BLaER1 (cell line): Measurements from ENCODE around the gene SLC22A3.

ENCODE experiments used
- H3K27ac ChIP-seq: shearing (Covaris generic); formaldehyde crosslinking; 2 replicates; pipeline ENCODE4 v1.8.1; 2022
- H3K27me3 ChIP-seq: shearing (Covaris generic); formaldehyde crosslinking; 2 replicates; pipeline ENCODE4 v1.8.1; 2022
- H3K36me3 ChIP-seq: shearing (Covaris generic); formaldehyde crosslinking; 2 replicates; pipeline ENCODE4 v1.8.1; 2022
- H3K4me1 ChIP-seq: shearing (Covaris generic); formaldehyde crosslinking; 2 replicates; pipeline ENCODE4 v1.8.1; 2022
- H3K4me2 ChIP-seq: shearing (Covaris generic); formaldehyde crosslinking; 2 replicates; pipeline ENCODE4 v1.8.1; 2022
- H3K4me3 ChIP-seq: shearing (Covaris generic); formaldehyde crosslinking; 2 replicates; pipeline ENCODE4 v1.8.1; 2022
- H3K9ac ChIP-seq: shearing (Covaris generic); formaldehyde crosslinking; 2 replicates; pipeline ENCODE4 v1.8.1; 2022
- H3K9me3 ChIP-seq: shearing (Covaris generic); formaldehyde crosslinking; 2 replicates; pipeline ENCODE4 v1.8.1; 2022
- H4K20me1 ChIP-seq: shearing (Covaris generic); formaldehyde crosslinking; 2 replicates; pipeline ENCODE4 v1.8.1; 2022
- Cebpa-rat ChIP-seq: shearing (Covaris generic); IDR thresholded peaks from 2 replicates; pipeline ENCODE4 v1.8.1; 2022

SLC22A3 gene

DNA sequence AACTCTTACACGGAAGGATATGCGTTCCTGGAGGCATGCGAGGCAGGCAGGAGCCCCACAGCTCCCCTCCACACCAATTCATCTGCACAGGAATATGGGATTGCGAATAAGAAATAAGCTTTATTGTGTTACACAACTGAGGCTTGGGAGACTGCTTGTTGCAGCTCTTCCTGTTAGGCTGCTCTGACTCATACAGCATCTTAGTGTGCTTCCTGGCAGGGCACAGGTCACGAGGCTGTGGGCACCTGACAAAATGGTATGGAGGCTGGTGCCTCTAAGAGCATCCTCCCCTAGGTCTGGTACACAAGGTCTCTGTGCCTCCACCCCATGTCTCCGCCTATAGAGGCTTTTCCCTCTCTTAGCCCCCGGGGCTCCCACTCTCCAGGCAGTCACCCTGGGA lies 6.8 kb downstream of the SLC22A3 start:
- no peak overlapping the region for H3K27ac ChIP-seq
- no peak overlapping the region for H3K4me3 ChIP-seq
- no peaks in the 10 kb centered on the region for H3K4me1 ChIP-seq
- H3K9me3 ChIP-seq: no peaks in the 10 kb centered on the region
- H3K36me3 ChIP-seq: no peaks in the 10 kb centered on the region
- H3K4me2 ChIP-seq: no peak overlapping the region
- H4K20me1 ChIP-seq: no peaks in the 10 kb centered on the region
- TF ChIP-seq Cebpa-rat: no peak
- no peak overlapping the region for H3K9ac ChIP-seq
- H3K27me3 ChIP-seq: no peaks in the 10 kb centered on the region

DNA sequence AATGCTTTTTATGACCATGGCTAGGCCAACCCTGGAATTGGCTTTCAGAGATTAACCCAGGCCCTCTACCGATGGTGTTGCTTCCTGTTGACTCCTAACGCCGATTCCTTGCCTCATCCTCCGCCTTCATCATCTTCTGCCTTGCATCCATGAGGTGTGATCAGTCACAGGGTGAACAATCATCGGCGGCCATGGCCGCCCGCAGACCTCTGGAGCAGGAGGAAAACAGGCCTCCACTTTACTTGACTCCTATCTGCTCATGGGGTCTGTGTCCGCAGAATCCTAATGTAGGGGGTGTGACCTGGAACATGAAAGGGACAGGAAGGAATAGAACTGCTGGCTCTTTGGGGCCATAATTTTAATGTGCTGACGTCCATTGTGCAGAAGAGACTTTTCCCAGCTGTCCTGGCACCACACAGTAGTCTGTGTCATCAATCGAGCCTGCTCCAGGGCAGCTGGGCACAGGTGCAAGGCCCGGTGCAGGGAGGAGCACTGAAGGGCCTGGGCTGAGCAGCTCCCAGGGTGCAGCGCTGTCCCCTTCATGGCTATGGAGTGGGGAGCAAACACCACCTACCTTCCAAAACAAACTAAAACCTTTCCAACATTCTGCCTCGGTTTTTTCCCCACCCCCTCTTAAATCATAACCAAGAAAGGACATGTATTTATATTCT lies 8.0 kb downstream of the SLC22A3 start:
- no peaks in the 10 kb centered on the region for H3K9me3 ChIP-seq
- H3K36me3 ChIP-seq: no peaks in the 10 kb centered on the region
- no peak overlapping the region for H3K4me2 ChIP-seq
- TF ChIP-seq Cebpa-rat: no peak
- H3K9ac ChIP-seq: no peak overlapping the region
- H3K27ac ChIP-seq: no peak overlapping the region
- H3K27me3 ChIP-seq: no peaks in the 10 kb centered on the region
- no peak overlapping the region for H3K4me3 ChIP-seq
- H3K4me1 ChIP-seq: no peaks in the 10 kb centered on the region
- no peaks in the 10 kb centered on the region for H4K20me1 ChIP-seq

DNA sequence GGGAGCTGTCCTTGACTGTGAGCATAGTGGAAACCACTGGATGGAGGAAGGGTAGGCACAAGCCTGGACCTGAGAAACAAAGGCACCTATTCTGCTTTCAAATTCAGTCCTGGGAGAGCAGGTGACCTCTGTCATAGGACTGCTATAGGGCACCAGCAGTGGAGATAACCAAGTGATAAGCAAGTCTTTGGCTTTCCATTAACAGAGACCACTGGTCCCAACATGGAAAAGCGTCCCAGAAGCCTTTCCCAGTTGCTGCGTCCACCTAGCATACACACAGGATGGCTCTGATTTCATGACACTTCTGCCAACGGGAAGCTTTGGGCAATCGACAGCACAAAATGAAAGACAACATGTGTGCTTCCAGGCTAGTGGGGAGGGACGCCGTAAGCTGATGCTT lies 8.9 kb downstream of the SLC22A3 start:
- H3K4me1 ChIP-seq: no peaks in the 10 kb centered on the region
- no peak overlapping the region for H3K27ac ChIP-seq
- no peaks in the 10 kb centered on the region for H3K36me3 ChIP-seq
- H4K20me1 ChIP-seq: no peaks in the 10 kb centered on the region
- H3K4me2 ChIP-seq: no peak overlapping the region
- H3K4me3 ChIP-seq: no peak overlapping the region
- TF ChIP-seq Cebpa-rat: no peak
- H3K27me3 ChIP-seq: no peaks in the 10 kb centered on the region
- H3K9me3 ChIP-seq: no peaks in the 10 kb centered on the region
- H3K9ac ChIP-seq: no peak overlapping the region

DNA sequence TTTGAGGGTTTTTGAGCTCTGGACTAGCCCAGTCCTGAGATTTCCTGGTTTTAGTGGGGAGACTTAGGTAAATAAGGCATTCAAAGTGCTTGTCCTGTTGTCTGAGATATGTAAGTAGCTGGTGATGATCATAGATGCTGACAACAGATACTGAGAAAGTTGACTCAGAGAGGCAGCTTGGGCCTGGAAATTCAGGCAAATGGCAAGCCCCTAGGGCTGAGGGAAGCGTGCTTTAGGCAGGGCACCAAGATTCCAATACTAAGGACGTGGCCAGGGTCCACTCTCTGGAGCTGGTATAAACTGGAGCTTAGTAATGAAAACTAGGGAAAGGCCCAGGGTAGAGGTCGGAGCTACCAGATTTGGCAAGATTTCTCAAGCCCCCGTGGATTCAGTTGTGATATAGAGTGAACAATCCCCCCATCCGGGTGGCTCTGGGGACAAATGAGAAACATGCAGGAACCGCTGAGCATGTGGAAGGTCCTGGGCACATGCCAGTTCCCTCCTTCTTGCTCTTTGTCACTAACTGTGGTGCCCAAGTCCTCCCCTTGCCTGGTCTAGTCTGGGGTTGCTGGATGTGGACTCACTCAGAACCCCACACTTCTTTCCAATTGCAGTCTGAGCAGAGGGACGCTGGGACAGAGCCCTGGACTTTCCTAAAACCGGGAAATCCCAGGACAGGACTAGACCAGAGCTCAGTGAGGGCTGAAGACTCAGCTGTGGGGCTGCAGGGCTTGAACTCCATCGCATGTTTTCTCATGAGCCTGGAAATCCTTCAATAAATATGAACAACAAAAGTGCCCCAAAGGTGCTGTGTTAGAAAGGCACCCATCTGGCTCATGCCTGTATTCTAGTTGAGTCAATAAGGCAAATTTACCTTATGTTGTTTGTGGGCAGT lies 10.3 kb downstream of the SLC22A3 start:
- Histone ChIP-seq H3K9ac (no peak overlapping the region), H3K9me3 (no peaks in the 10 kb centered on the region), H3K27ac (no peak overlapping the region), H3K4me2 (no peak overlapping the region), H3K27me3 (no peaks in the 10 kb centered on the region), H3K4me3 (no peak overlapping the region), H4K20me1 (no peaks in the 10 kb centered on the region), H3K4me1 (no peaks in the 10 kb centered on the region), H3K36me3 (no peaks in the 10 kb centered on the region)
- no peak for TF ChIP-seq Cebpa-rat

DNA sequence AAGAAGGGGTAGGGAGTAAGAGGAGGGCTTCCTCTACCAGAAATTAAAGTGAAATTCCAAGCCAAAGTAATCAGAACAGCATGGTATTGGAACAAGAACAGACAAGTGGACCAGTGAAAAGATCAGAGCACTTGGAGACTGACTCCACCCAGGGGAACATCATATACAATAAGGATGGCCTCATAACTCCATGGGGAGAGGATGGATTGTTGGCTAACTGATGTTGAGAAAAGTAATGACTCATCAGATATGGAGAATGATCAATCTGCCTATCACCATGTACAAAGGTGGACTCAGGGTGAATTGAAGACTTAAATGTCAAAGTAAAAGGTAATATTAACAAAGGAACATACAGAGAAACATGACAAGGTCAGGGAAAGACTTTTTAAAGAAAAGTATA lies 12.8 kb downstream of the SLC22A3 start:
- H3K4me1 ChIP-seq: no peaks in the 10 kb centered on the region
- H3K27ac ChIP-seq: no peak overlapping the region
- H3K4me3 ChIP-seq: no peak overlapping the region
- no peaks in the 10 kb centered on the region for H3K27me3 ChIP-seq
- no peak for TF ChIP-seq Cebpa-rat
- no peaks in the 10 kb centered on the region for H4K20me1 ChIP-seq
- H3K4me2 ChIP-seq: no peak overlapping the region
- no peaks in the 10 kb centered on the region for H3K9me3 ChIP-seq
- no peak overlapping the region for H3K9ac ChIP-seq
- no peaks in the 10 kb centered on the region for H3K36me3 ChIP-seq

DNA sequence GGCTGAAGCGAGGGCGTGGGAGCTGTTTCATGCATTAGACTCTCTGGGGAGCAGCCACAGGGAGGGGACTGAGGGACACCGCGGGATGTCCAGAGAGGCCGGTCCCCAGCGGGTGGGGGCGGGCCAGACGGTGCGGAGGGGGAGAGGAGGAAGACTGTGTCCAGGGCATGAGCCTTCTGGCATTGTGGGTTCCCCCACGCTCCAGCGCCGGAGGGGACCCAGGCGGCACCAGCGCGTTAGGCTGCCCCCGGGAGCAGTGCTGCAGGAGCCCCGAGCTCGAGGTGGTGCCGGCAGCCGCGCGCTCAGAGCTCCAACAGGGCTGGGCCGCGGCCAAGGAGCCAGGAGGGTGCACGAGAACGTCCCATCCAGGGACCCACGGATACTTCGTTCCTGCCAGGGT lies 14.4 kb downstream of the SLC22A3 start:
- Histone ChIP-seq H3K27me3 (no peaks in the 10 kb centered on the region), H3K4me2 (no peak overlapping the region), H4K20me1 (no peaks in the 10 kb centered on the region), H3K36me3 (no peaks in the 10 kb centered on the region), H3K4me1 (no peaks in the 10 kb centered on the region), H3K4me3 (no peak overlapping the region), H3K9ac (no peak overlapping the region), H3K9me3 (no peaks in the 10 kb centered on the region), H3K27ac (no peak overlapping the region)
- no peak for TF ChIP-seq Cebpa-rat

DNA sequence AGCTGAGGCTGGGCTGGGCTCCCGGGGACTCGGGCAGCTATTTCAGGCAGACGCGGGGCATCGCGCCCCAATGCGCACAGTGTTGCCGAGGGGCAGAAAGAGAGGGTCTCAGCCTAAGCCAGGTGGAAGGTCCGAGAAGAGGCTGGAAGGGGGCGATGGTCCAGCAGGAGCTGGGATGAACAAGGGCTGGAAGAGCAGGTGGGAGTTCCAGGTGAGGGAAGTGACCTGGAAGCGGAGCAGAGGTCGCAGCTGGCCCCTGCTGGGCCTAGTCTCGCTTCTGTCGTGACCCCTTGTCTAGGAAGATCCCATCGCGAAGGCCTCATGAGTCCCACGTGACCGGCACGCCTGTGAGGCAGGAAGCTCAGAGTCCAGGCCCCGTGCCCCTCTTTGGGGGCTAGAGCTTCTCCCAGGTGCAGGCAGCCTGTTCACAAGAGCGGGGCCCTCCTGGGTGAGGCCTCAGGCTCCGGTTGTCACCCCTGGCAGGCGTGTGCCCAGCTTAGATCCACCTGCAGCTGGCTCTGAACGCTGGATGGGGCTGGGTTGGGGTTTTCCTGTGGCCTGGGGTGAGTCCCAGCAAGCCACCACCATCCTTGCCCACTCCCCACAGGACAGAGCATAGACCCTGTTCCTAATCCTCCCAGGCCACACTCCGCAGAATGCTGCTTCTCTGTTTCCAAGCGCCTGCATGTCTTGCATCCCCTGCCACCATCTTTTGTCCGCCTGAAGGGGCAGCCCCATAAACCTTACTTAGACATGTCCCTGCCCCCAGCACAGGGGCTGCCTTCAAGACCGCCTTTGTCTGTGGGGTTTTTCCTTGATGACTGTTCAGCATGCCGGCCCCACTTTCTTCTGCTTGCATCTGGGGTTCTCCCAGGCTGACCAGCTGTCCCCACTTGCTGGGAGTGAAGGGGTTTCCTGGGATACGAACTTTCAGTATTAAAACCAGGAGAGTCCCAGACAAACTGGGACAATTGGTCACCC lies 15.1 kb downstream of the SLC22A3 start:
- H3K4me3 ChIP-seq: no peak overlapping the region
- no peak for TF ChIP-seq Cebpa-rat
- no peaks in the 10 kb centered on the region for H4K20me1 ChIP-seq
- no peak overlapping the region for H3K27ac ChIP-seq
- no peaks in the 10 kb centered on the region for H3K4me1 ChIP-seq
- no peaks in the 10 kb centered on the region for H3K9me3 ChIP-seq
- no peak overlapping the region for H3K4me2 ChIP-seq
- no peak overlapping the region for H3K9ac ChIP-seq
- no peaks in the 10 kb centered on the region for H3K36me3 ChIP-seq
- H3K27me3 ChIP-seq: no peaks in the 10 kb centered on the region

DNA sequence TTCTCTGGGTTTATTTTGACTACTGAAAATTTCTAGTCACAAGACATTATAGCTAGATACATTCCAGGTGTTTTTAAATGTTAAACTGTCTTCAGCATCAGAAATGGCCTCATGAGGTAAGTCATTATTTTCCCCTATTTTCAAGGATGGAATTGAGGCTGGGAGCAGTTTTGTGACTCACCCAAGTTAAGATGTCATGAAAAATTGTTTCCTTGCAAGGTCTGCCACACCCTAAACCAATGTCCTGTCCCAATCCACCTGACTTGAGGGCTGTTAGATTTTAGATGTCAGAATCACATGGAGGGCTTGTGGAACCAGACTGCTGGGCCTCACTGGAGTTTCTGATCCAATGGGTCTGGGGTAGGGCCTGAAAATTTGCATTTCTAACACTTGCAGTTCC lies 16.9 kb downstream of the SLC22A3 start:
- H4K20me1 ChIP-seq: no peaks in the 10 kb centered on the region

DNA sequence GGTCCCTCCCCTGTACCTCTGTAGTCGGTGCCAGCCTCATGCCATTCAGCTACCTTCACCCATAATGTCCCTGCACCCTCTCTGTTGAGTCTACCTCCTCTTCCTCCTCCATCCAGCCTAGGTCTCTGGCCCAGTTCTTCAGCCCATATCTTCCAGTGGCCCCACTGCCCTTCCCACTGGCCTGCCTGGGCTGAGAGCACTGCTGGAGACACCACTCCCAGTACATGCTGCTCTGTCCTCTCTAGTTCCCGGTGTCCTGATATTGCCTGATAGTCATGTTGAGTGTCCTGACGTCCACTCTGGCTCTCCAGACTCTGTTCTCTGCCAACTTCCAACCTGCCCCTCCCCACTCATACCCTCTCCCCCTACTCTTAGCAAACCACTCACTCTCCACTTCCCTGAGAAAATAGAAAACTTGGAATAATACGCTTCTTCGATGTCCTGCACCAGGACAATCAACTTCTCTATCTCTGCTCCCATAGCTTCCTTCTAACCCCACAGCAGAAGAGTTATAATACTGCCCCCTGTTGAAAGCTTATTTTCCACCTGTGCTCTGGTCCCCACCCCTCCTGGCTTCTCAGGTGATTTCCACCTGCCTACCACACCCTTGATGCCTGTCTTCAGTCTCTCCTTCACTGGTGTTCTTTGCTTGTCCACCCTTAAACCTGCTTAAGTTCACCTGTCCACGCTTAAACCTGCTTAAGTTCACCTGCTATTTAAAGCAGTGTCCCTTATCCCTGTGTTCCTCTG lies 19.8 kb downstream of the SLC22A3 start:
- TF ChIP-seq Cebpa-rat: no peak
- no peak overlapping the region for H3K9ac ChIP-seq

More for the DNA sequence above, 16.9 kb downstream of the SLC22A3 start:
- Histone ChIP-seq H3K4me3 (no peak overlapping the region), H3K9ac (no peak overlapping the region), H3K4me2 (no peak overlapping the region), H3K36me3 (no peaks in the 10 kb centered on the region), H3K27ac (no peak overlapping the region), H3K4me1 (no peaks in the 10 kb centered on the region), H3K9me3 (no peaks in the 10 kb centered on the region), H3K27me3 (no peaks in the 10 kb centered on the region)
- no peak for TF ChIP-seq Cebpa-rat

More for the DNA sequence above, 19.8 kb downstream of the SLC22A3 start:
- Histone ChIP-seq H3K27me3 (no peaks in the 10 kb centered on the region), H3K36me3 (no peaks in the 10 kb centered on the region), H3K4me2 (no peak overlapping the region), H3K27ac (no peak overlapping the region), H3K4me3 (no peak overlapping the region), H3K4me1 (no peaks in the 10 kb centered on the region), H3K9me3 (no peaks in the 10 kb centered on the region), H4K20me1 (no peaks in the 10 kb centered on the region)
